SK-N-SH (cell line): ENCODE measurements around the gene PTBP2. TPM values are rescaled to one million over a fixed set of nuclear protein-coding genes. Genes with fewer than 3 reads are reported as not detected.

Source experiments
- CTCF ChIA-PET: fragments of 300-600, 350-600 bp; formaldehyde crosslinking; extraction: SDS; loops from one replicate; lab custom pipeline; 2021; lab: Yijun Ruan, JAX
- POLR2A ChIA-PET: fragments of 350-600 bp; sonication (Branson Sonifier 250); formaldehyde crosslinking; extraction: SDS; loops from one replicate; lab custom pipeline; 2020; ENCODE audit warnings: antibody characterized with exemption, inconsistent platforms; lab: Yijun Ruan, JAX
- DNase-seq: peaks from one replicate; pipeline ENCODE4 v3.0.0; 2012
- H2AFZ ChIP-seq: fragments of 200-600 bp; sonication (generic); 2 replicates; pipeline ENCODE4 v1.8.1; 2016; ENCODE audit warnings: antibody characterized with exemption, mild to moderate bottlenecking, low read depth
- H3F3A ChIP-seq: fragments of 200-600 bp; sonication (generic); replicated peaks from 2 replicates; pipeline ENCODE3; 2016; ENCODE audit warnings: antibody characterized with exemption, mild to moderate bottlenecking; ENCODE audit not compliant: insufficient read depth
- H3K27ac ChIP-seq, 2 experiments: fragments of 200-500 bp in 1 of 2; fragments of 200-600 bp in 1 of 2; sonication (Bioruptor generic) in 1 of 2; sonication (generic), shearing (Covaris generic) in 1 of 2; 2 replicates each; pipeline versions ENCODE4 v1.5.1 to v1.6.1; 2014 to 2016; ENCODE audit warnings: low read depth in 2 of 2, inconsistent platforms in 1 of 2, low read length in 1 of 2, mild to moderate bottlenecking in 1 of 2, mixed read lengths in 1 of 2
- H3K27me3 ChIP-seq: fragments of 200-600 bp; sonication (generic), shearing (Covaris generic); 2 replicates; pipeline ENCODE4 v1.6.1; 2016; ENCODE audit warnings: mixed run types; ENCODE audit not compliant: insufficient read depth
- H3K36me3 ChIP-seq, 2 experiments: fragments of 200-500 bp in 1 of 2; fragments of 200-600 bp in 1 of 2; sonication (Bioruptor generic) in 1 of 2; sonication (generic) in 1 of 2; replicated peaks in 1 of 2; 2 replicates each; pipeline versions ENCODE3 to v1.5.1; 2014 to 2016; ENCODE audit warnings: low read length in 1 of 2, mild to moderate bottlenecking in 1 of 2; ENCODE audit not compliant: insufficient read depth in 2 of 2, control insufficient read depth in 1 of 2
- H3K4me1 ChIP-seq, 2 experiments: fragments of 200-500 bp in 1 of 2; fragments of 200-600 bp in 1 of 2; sonication (Bioruptor generic) in 1 of 2; sonication (generic), shearing (Covaris generic) in 1 of 2; 2 replicates each; pipeline versions ENCODE4 v1.5.1 to v1.6.1; 2014 to 2016; ENCODE audit warnings: low read depth in 1 of 2, low read length in 1 of 2, mixed run types in 1 of 2; ENCODE audit not compliant: insufficient read depth in 2 of 2, control insufficient read depth in 1 of 2
- H3K4me2 ChIP-seq: fragments of 200-600 bp; sonication (generic), shearing (Covaris generic); 2 replicates; pipeline ENCODE4 v1.6.1; 2017; ENCODE audit warnings: mixed run types
- H3K4me3 ChIP-seq, 2 experiments: fragments of 200-500 bp in 1 of 2; fragments of 200-600 bp in 1 of 2; sonication (Bioruptor generic) in 1 of 2; sonication (generic), shearing (Covaris generic) in 1 of 2; 2 replicates each; pipeline versions ENCODE4 v1.5.1 to v1.8.1; 2014 to 2016; ENCODE audit warnings: low read depth in 2 of 2, inconsistent platforms in 1 of 2, low read length in 1 of 2, mild to moderate bottlenecking in 1 of 2, mixed read lengths in 1 of 2, moderate library complexity in 1 of 2
- H3K79me2 ChIP-seq: fragments of 200-600 bp; sonication (generic); 2 replicates; pipeline ENCODE4 v1.8.1; 2017; ENCODE audit warnings: mild to moderate bottlenecking; ENCODE audit not compliant: insufficient read depth
- H3K9ac ChIP-seq: fragments of 200-600 bp; sonication (generic); 2 replicates; pipeline ENCODE4 v1.6.1; 2017; ENCODE audit warnings: mixed run types
- H3K9me2 ChIP-seq: fragments of 200-600 bp; sonication (generic); 2 replicates; pipeline ENCODE4 v1.6.1; 2017; ENCODE audit warnings: mixed run types
- H3K9me3 ChIP-seq: fragments of 200-600 bp; sonication (generic); 2 replicates; pipeline ENCODE4 v1.6.1; 2017; ENCODE audit warnings: mixed run types, mild to moderate bottlenecking, moderate library complexity
- H4K20me1 ChIP-seq: fragments of 200-600 bp; sonication (generic); 2 replicates; pipeline ENCODE4 v1.6.1; 2017; ENCODE audit warnings: mild to moderate bottlenecking, mixed run types; ENCODE audit not compliant: insufficient read depth
- CHD2 ChIP-seq: fragments of 150-350 bp; IDR thresholded peaks from 2 replicates; pipeline ENCODE4 v1.6.1; 2018; ENCODE audit warnings: low read length; ENCODE audit not compliant: partially characterized antibody
- EZH2phosphoT487 ChIP-seq: fragments of 200-600 bp; sonication (generic); IDR thresholded peaks from 2 replicates; pipeline ENCODE4 v1.6.1; 2017; ENCODE audit warnings: low read depth, mixed run types, mild to moderate bottlenecking, antibody characterized with exemption, moderate library complexity, borderline replicate concordance
- FOSL2 ChIP-seq: IDR thresholded peaks from 2 replicates; pipeline ENCODE4 v1.4.0; 2012; ENCODE audit warnings: low read depth, mild to moderate bottlenecking, moderate library complexity, borderline replicate concordance
- MEF2A ChIP-seq: IDR thresholded peaks from 2 replicates; pipeline ENCODE4 v1.4.0; 2012; ENCODE audit warnings: low read depth, borderline replicate concordance
- MXI1 ChIP-seq: IDR thresholded peaks from 2 replicates; pipeline ENCODE4 v1.6.1; 2012; ENCODE audit warnings: mild to moderate bottlenecking, low read depth, low read length, improper control_type of control experiment
- NFIC ChIP-seq: IDR thresholded peaks from 2 replicates; pipeline ENCODE4 v1.4.0; 2012; ENCODE audit warnings: borderline replicate concordance
- RFX5 ChIP-seq: IDR thresholded peaks from 2 replicates; pipeline ENCODE4 v1.6.1; 2012; ENCODE audit warnings: mild to moderate bottlenecking, improper control_type of control experiment, low read length
- SMC3 ChIP-seq: IDR thresholded peaks from 2 replicates; pipeline ENCODE4 v1.6.1; 2012; ENCODE audit warnings: low read depth, low read length, improper control_type of control experiment
- TAF1 ChIP-seq: IDR thresholded peaks from 2 replicates; pipeline ENCODE4 v1.6.1; 2012; ENCODE audit warnings: low read depth, mild to moderate bottlenecking, low read length, moderate library complexity, borderline replicate concordance
- TEAD4 ChIP-seq: IDR thresholded peaks from 2 replicates; pipeline ENCODE4 v1.4.0; 2012; ENCODE audit warnings: mild to moderate bottlenecking, borderline replicate concordance; ENCODE audit not compliant: insufficient read depth
- YY1 ChIP-seq: IDR thresholded peaks from 2 replicates; pipeline ENCODE4 v1.4.0; 2012; ENCODE audit warnings: low read depth, mild to moderate bottlenecking
- WGBS: methylation state at CpG from one replicate; pipeline ENCODE4 v1.1.6; 2017; ENCODE audit warnings: low lambda C conversion rate; 5-methylcytosine and 5-hydroxymethylcytosine counted together
- polyA plus RNA-seq, 3 experiments: library from polyadenylated mRNA; depleted of rRNA; stranded (reverse); fragments of >200 nt; gene quantifications; 2 replicates each; pipeline ENCODE4 v1.2.3, GENCODE V29; 2012
- TF ChIP-seq, protein P1 (sequence below): fragments of 150-350 bp; IDR thresholded peaks from 2 replicates; pipeline ENCODE4 v1.6.1; 2017; ENCODE audit warnings: antibody characterized with exemption, low read length, low read depth, borderline replicate concordance
- TF ChIP-seq, protein P2 (sequence below): IDR thresholded peaks from 2 replicates; pipeline ENCODE4 v1.6.1; 2012; ENCODE audit warnings: mild to moderate bottlenecking, low read depth, low read length, moderate library complexity
- TF ChIP-seq, protein P3 (sequence below): IDR thresholded peaks from 2 replicates; pipeline ENCODE4 v1.4.0; 2012; ENCODE audit warnings: low read depth
- TF ChIP-seq, protein P4 (sequence below): IDR thresholded peaks from 2 replicates; pipeline ENCODE4 v1.4.0; 2012; ENCODE audit warnings: low read depth, borderline replicate concordance
- TF ChIP-seq, protein P5 (sequence below): IDR thresholded peaks from 2 replicates; pipeline ENCODE4 v1.4.0; 2012; ENCODE audit warnings: low read depth, borderline replicate concordance

Gene PTBP2
- polyA plus RNA-seq, 1 of the 3 experiments (the other 2 are of a cell fraction) = 7.3 TPM

DNA sequence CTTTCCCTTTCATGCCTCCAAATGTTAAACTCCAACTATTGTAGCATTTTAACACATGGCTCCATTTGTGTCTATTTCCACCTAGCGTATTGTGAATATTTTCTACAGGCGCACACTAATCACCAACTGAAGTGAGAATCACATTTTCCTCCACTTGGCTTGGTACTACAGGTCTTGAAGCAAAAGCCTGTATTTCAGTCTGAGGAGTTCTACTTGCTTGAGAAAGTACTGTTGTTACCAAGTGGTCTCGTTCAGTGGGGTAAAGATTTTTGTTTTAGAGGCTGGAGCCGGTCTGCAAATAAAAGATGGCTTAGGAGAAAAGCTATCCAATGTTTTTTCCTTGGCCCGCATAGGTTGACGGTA, 550 bp upstream of the PTBP2 start (continued):
- TF ChIP-seq, protein P1, sequence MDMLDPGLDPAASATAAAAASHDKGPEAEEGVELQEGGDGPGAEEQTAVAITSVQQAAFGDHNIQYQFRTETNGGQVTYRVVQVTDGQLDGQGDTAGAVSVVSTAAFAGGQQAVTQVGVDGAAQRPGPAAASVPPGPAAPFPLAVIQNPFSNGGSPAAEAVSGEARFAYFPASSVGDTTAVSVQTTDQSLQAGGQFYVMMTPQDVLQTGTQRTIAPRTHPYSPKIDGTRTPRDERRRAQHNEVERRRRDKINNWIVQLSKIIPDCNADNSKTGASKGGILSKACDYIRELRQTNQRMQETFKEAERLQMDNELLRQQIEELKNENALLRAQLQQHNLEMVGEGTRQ = no peak
- no peak for TF ChIP-seq YY1
- TF ChIP-seq TEAD4 = no peak
- TF ChIP-seq EZH2phosphoT487 = no peak

DNA sequence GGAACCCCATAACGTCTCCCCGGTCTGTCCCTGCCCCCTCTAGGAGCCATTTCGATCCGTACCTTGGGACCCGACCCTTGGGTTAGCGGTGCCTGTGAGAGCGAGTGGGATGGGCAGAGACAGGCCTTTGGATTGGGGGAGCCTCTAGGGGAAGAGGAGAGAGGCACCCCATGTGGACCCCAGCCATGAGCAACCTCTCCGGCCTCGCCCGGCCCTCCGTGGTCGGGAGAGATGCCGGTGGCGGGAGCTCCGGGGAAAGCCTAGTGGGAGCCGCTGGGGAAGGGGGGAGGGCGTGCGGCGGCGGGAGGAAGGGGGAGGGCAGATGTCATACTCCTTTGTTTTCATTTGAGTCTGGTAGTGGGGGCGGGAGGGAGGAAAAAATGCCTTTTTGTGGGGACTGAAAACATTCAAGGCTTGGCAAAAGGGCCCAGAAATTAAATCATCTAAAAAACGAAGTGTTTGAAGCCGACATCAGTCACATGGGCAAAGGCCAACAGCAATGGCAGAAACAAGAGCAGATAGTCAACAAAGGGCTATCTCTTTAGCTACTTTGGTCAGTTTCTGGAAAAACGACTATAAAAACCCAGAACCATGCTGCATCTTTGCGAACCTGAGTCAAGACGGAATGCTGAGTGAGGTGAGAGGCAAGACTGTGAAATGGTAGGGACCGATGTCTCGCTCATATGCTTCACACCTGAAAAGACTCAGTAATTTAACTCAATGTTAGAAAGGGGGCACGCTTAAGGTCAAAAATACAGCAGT, 758 bp downstream of the PTBP2 start:
- DNase-seq = peak; percentile 86
- peak overlapping the region; percentile 87 to 95 for H3K27ac ChIP-seq
- peak overlapping the region; percentile 95 for H3K4me2 ChIP-seq
- TF ChIP-seq, protein P2, sequence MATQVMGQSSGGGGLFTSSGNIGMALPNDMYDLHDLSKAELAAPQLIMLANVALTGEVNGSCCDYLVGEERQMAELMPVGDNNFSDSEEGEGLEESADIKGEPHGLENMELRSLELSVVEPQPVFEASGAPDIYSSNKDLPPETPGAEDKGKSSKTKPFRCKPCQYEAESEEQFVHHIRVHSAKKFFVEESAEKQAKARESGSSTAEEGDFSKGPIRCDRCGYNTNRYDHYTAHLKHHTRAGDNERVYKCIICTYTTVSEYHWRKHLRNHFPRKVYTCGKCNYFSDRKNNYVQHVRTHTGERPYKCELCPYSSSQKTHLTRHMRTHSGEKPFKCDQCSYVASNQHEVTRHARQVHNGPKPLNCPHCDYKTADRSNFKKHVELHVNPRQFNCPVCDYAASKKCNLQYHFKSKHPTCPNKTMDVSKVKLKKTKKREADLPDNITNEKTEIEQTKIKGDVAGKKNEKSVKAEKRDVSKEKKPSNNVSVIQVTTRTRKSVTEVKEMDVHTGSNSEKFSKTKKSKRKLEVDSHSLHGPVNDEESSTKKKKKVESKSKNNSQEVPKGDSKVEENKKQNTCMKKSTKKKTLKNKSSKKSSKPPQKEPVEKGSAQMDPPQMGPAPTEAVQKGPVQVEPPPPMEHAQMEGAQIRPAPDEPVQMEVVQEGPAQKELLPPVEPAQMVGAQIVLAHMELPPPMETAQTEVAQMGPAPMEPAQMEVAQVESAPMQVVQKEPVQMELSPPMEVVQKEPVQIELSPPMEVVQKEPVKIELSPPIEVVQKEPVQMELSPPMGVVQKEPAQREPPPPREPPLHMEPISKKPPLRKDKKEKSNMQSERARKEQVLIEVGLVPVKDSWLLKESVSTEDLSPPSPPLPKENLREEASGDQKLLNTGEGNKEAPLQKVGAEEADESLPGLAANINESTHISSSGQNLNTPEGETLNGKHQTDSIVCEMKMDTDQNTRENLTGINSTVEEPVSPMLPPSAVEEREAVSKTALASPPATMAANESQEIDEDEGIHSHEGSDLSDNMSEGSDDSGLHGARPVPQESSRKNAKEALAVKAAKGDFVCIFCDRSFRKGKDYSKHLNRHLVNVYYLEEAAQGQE = no peak
- peak; percentile 10 for TF ChIP-seq CHD2
- peak; percentile 58; the same call in 1 of the 2 replicates for TF ChIP-seq MXI1
- no peak for TF ChIP-seq SMC3
- TF ChIP-seq, protein P3, sequence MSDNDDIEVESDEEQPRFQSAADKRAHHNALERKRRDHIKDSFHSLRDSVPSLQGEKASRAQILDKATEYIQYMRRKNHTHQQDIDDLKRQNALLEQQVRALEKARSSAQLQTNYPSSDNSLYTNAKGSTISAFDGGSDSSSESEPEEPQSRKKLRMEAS = no peak; the same call in 1 of the 2 replicates
- no peak for TF ChIP-seq FOSL2
- no peak for TF ChIP-seq YY1
- TF ChIP-seq TAF1 = 0 out of 2 replicates have a peak, but pooled peaks have one; percentile 12
- TF ChIP-seq RFX5 = no peak
- no peak for TF ChIP-seq NFIC
- no peak for TF ChIP-seq MEF2A
- TF ChIP-seq, protein P4, sequence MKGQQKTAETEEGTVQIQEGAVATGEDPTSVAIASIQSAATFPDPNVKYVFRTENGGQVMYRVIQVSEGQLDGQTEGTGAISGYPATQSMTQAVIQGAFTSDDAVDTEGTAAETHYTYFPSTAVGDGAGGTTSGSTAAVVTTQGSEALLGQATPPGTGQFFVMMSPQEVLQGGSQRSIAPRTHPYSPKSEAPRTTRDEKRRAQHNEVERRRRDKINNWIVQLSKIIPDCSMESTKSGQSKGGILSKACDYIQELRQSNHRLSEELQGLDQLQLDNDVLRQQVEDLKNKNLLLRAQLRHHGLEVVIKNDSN = peak; percentile 36; the same call in 1 of the 2 replicates
- TF ChIP-seq, protein P5, sequence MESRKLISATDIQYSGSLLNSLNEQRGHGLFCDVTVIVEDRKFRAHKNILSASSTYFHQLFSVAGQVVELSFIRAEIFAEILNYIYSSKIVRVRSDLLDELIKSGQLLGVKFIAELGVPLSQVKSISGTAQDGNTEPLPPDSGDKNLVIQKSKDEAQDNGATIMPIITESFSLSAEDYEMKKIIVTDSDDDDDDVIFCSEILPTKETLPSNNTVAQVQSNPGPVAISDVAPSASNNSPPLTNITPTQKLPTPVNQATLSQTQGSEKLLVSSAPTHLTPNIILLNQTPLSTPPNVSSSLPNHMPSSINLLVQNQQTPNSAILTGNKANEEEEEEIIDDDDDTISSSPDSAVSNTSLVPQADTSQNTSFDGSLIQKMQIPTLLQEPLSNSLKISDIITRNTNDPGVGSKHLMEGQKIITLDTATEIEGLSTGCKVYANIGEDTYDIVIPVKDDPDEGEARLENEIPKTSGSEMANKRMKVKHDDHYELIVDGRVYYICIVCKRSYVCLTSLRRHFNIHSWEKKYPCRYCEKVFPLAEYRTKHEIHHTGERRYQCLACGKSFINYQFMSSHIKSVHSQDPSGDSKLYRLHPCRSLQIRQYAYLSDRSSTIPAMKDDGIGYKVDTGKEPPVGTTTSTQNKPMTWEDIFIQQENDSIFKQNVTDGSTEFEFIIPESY = no peak
- 3% methylated on average over 19 of the region's 29 CpGs for WGBS
- peaks cover 6% of the 10 kb centered on the region for H3F3A ChIP-seq
- CTCF ChIA-PET = interaction anchor here (0.9 kb wide), 1 partner anchor 20 kb away, joined by 5 read pairs; no protein-coding TSS in a partner anchor
- H3K36me3 ChIP-seq = peaks cover 13 to 20% of the 10 kb centered on the region in 2 experiments
- H3K4me1 ChIP-seq = peaks cover 8 to 9% of the 10 kb centered on the region in 2 experiments; a peak in 2 of 4 replicates
- H4K20me1 ChIP-seq = peaks cover 27% of the 10 kb centered on the region
- H3K9me2 ChIP-seq = no peaks in the 10 kb centered on the region
- H2AFZ ChIP-seq = peak overlapping the region; percentile 88
- POLR2A ChIA-PET = interaction anchor here (0.5 to 2.0 kb wide), 3 partner anchors 79 to 404 kb away, joined by 3 to 7 read pairs (median 3); no protein-coding TSS in a partner anchor
- H3K9ac ChIP-seq = peak overlapping the region; percentile 99
- peaks cover 56% of the 10 kb centered on the region for H3K79me2 ChIP-seq
- no peaks in the 10 kb centered on the region for H3K9me3 ChIP-seq
- H3K27me3 ChIP-seq = no peaks in the 10 kb centered on the region
- H3K4me3 ChIP-seq = peak overlapping the region; percentile 87 to 97
